Fibroblast of lung (primary cell): ENCODE measurements around the gene CMIP. TPM values are rescaled to one million over a fixed set of nuclear protein-coding genes. Genes with fewer than 3 reads are reported as not detected.
"Not testable (repeated sequence)": the region's sequence is repeated elsewhere in the genome, so short reads cannot be mapped to it uniquely, and the experiment has no call there.

Experiments used
- DNase-seq, 2 donors: peaks; one replicate each; pipeline versions ENCODE4 v3.0.0 to v3.0.0-alpha.2; 2010; ENCODE audit warnings: low read depth in 2 of 2
- H2AFZ ChIP-seq: 2 replicates; pipeline ENCODE4 v1.5.1; 2012; ENCODE audit warnings: low read length, control low read depth, inconsistent platforms
- H3K27ac ChIP-seq: 2 replicates; pipeline ENCODE4 v1.5.1; 2011; ENCODE audit warnings: low read length, control low read depth; ENCODE audit not compliant: insufficient read depth
- H3K27me3 ChIP-seq: 2 replicates; pipeline ENCODE4 v1.5.1; 2011; ENCODE audit warnings: mild to moderate bottlenecking, low read length; ENCODE audit not compliant: control insufficient read depth, insufficient read depth
- H3K36me3 ChIP-seq: 2 replicates; pipeline ENCODE4 v1.5.1; 2011; ENCODE audit warnings: low read length; ENCODE audit not compliant: control insufficient read depth, insufficient read depth
- H3K4me1 ChIP-seq: 2 replicates; pipeline ENCODE4 v1.5.1; 2011; ENCODE audit warnings: low read length; ENCODE audit not compliant: control insufficient read depth, insufficient read depth; ENCODE audit errors: extremely low read depth
- H3K4me2 ChIP-seq: 2 replicates; pipeline ENCODE4 v1.5.1; 2011; ENCODE audit warnings: low read length, control low read depth; ENCODE audit not compliant: insufficient read depth; ENCODE audit errors: extremely low read depth
- H3K4me3 ChIP-seq, 4 experiments: fragments of 200-600 bp in 1 of 4; sonication (generic) in 1 of 4; replicated peaks in 1 of 4; 2 replicates each; pipeline ENCODE4 v1.5.1; 2011 to 2016; ENCODE audit warnings: low read length in 4 of 4, low read depth in 3 of 4, mild to moderate bottlenecking in 3 of 4, control low read depth in 2 of 4, inconsistent platforms in 1 of 4, mixed read lengths in 1 of 4; ENCODE audit not compliant: insufficient read depth in 1 of 4; ENCODE audit errors: control extremely low read depth in 1 of 4
- H3K79me2 ChIP-seq: 2 replicates; pipeline ENCODE4 v1.5.1; 2012; ENCODE audit warnings: mild to moderate bottlenecking, low read length, inconsistent platforms; ENCODE audit not compliant: control insufficient read depth, insufficient read depth
- H3K9ac ChIP-seq: 2 replicates; pipeline ENCODE4 v1.5.1; 2011; ENCODE audit warnings: mild to moderate bottlenecking, low read length, control low read depth; ENCODE audit not compliant: insufficient read depth
- H3K9me3 ChIP-seq: 2 replicates; pipeline ENCODE4 v1.5.1; 2012; ENCODE audit warnings: low read depth, low read length; ENCODE audit not compliant: control insufficient read depth, insufficient read depth
- H4K20me1 ChIP-seq: 2 replicates; pipeline ENCODE4 v1.5.1; 2011; ENCODE audit warnings: low read length; ENCODE audit not compliant: control insufficient read depth, insufficient read depth; ENCODE audit errors: extremely low read depth
- CTCF ChIP-seq, 2 donors: IDR thresholded peaks in 1 of 2; conservative IDR thresholded peaks in 1 of 2; 1 replicate in 1 of 2; 2 replicates in 1 of 2; pipeline ENCODE4 v1.5.1; 2011 to 2012; ENCODE audit warnings: low read length in 2 of 2, control low read depth in 1 of 2, inconsistent platforms in 1 of 2, low read depth in 1 of 2, mild to moderate bottlenecking in 1 of 2
- EZH2 ChIP-seq: IDR thresholded peaks from 2 replicates; pipeline ENCODE4 v1.5.1; 2012; ENCODE audit warnings: low read length, control low read depth, mild to moderate bottlenecking; ENCODE audit errors: missing control alignments
- polyA plus RNA-seq, 2 donors: library from polyadenylated mRNA; depleted of rRNA in 1 of 2; stranded (reverse) in 1 of 2; unstranded in 1 of 2; fragments of >200 nt; gene quantifications; 2 replicates each; pipeline ENCODE4 v1.2.1, GENCODE V29; 2011 to 2012; ENCODE audit warnings: missing spikeins in 1 of 2
- total RNA-seq: library from RNA; depleted of rRNA; stranded (reverse); fragments of >200 nt; gene quantifications from 2 replicates; pipeline ENCODE4 v1.2.1, GENCODE V29; 2014

The CMIP gene
- total and polyA plus RNA-seq, 2 donors (not counting 1 experiment from before 2014, with no cell fraction given) = 1.9 to 5.1 TPM

GRCh38 chr16:81403208-81403600 lies 41.4 kb upstream of the CMIP start:
- Histone ChIP-seq H2AFZ (no peak overlapping the region), H3K4me3 (no peak overlapping the region), H3K4me2 (peak overlapping the region; percentile 71), H4K20me1 (no peaks in the 10 kb centered on the region), H3K36me3 (no peaks in the 10 kb centered on the region), H3K9ac (no peak overlapping the region), H3K4me1 (peaks cover 7% of the 10 kb centered on the region), H3K9me3 (no peaks in the 10 kb centered on the region), H3K27ac (no peak overlapping the region), H3K27me3 (no peaks in the 10 kb centered on the region), H3K79me2 (no peaks in the 10 kb centered on the region)
- DNase-seq = no peak
- TF ChIP-seq CTCF (conservative IDR thresholded peaks at IDR 0.05 in 1 of 2, IDR thresholded peaks at IDR 0.05 in 1 of 2; ENCODE audit: low read depth in 1 of 2, low read length in 2 of 2) (no peak), EZH2 (no peak)

GRCh38 chr16:81403601-81404391 lies 40.8 kb upstream of the CMIP start:
- Histone ChIP-seq H3K4me3 (peak overlapping the region in 1 of 4 experiments; percentile 14), H4K20me1 (no peaks in the 10 kb centered on the region), H3K9me3 (no peaks in the 10 kb centered on the region), H3K36me3 (no peaks in the 10 kb centered on the region), H3K4me2 (peak overlapping the region; percentile 71), H3K27ac (no peak overlapping the region), H3K27me3 (no peaks in the 10 kb centered on the region), H2AFZ (peak overlapping the region; percentile 39), H3K4me1 (peaks cover 7% of the 10 kb centered on the region), H3K9ac (peak overlapping the region; percentile 2), H3K79me2 (no peaks in the 10 kb centered on the region)
- TF ChIP-seq EZH2 (no peak), CTCF (conservative IDR thresholded peaks at IDR 0.05 in 1 of 2, IDR thresholded peaks at IDR 0.05 in 1 of 2; ENCODE audit: low read depth in 1 of 2, low read length in 2 of 2) (peak; percentile 83 to 87)
- DNase-seq = peak; percentile 59 to 60

GRCh38 chr16:81405002-81405401 lies 39.6 kb upstream of the CMIP start:
- H3K9ac ChIP-seq, DNase-seq, H2AFZ ChIP-seq, H3K36me3 ChIP-seq, H3K4me2 ChIP-seq, H3K4me3 ChIP-seq, H4K20me1 ChIP-seq, H3K27me3 ChIP-seq, H3K4me1 ChIP-seq, H3K79me2 ChIP-seq, H3K27ac ChIP-seq, H3K9me3 ChIP-seq: not testable (repeated sequence)
